Endodermal cell (in vitro differentiated cells): ENCODE measurements around the gene FAM174C. TPM values are rescaled to one million over a fixed set of nuclear protein-coding genes. Genes with fewer than 3 reads are reported as not detected.

Experiments
- DNase-seq: peaks from one replicate; pipeline ENCODE4 v3.0.0-alpha.2; 2017
- H3K27ac ChIP-seq: 2 replicates; pipeline ENCODE4 v1.5.1; 2013; ENCODE audit warnings: mild to moderate bottlenecking, low read depth, low read length, moderate library complexity
- H3K27me3 ChIP-seq: 2 replicates; pipeline ENCODE4 v1.6.1; 2013; ENCODE audit warnings: mild to moderate bottlenecking, low read length, moderate library complexity; ENCODE audit not compliant: insufficient read depth, control insufficient read depth, poor library complexity, severe bottlenecking
- H3K36me3 ChIP-seq: 2 replicates; pipeline ENCODE4 v1.7.0; 2013; ENCODE audit warnings: mild to moderate bottlenecking, low read length, moderate library complexity; ENCODE audit not compliant: control insufficient read depth, insufficient read depth
- H3K4me1 ChIP-seq: one replicate; pipeline ENCODE4 v1.7.0; 2013; ENCODE audit warnings: low read length; ENCODE audit not compliant: control insufficient read depth, insufficient read depth
- H3K4me3 ChIP-seq: 2 replicates; pipeline ENCODE4 v1.5.1; 2013; ENCODE audit warnings: mild to moderate bottlenecking, low read length, moderate library complexity
- H3K9ac ChIP-seq: 2 replicates; pipeline ENCODE4 v1.6.1; 2013; ENCODE audit warnings: mild to moderate bottlenecking, low read length, moderate library complexity; ENCODE audit not compliant: poor library complexity, severe bottlenecking; ENCODE audit errors: extremely low read depth
- H3K9me3 ChIP-seq: 2 replicates; pipeline ENCODE4 v1.6.1; 2013; ENCODE audit warnings: mild to moderate bottlenecking, low read length, moderate library complexity; ENCODE audit not compliant: control insufficient read depth
- H3K27ac Mint-ChIP-seq: 2 replicates; pipeline ENCODE4 v1.8.0; 2020; ENCODE audit warnings: mixed read lengths
- H3K27me3 Mint-ChIP-seq: 2 replicates; pipeline ENCODE4 v1.8.0; 2021; ENCODE audit warnings: mild to moderate bottlenecking, mixed read lengths; ENCODE audit not compliant: insufficient read depth
- H3K36me3 Mint-ChIP-seq: 2 replicates; pipeline ENCODE4 v1.8.0; 2020; ENCODE audit warnings: low read depth, mixed read lengths
- H3K4me1 Mint-ChIP-seq: 2 replicates; pipeline ENCODE4 v1.8.0; 2020; ENCODE audit warnings: mixed read lengths
- H3K4me3 Mint-ChIP-seq: 2 replicates; pipeline ENCODE4 v1.8.0; 2020; ENCODE audit warnings: mild to moderate bottlenecking, moderate library complexity, mixed read lengths
- H3K9me3 Mint-ChIP-seq: 2 replicates; pipeline ENCODE4 v1.8.0; 2020; ENCODE audit warnings: mild to moderate bottlenecking, mixed read lengths
- CTCF ChIP-seq: fragments of 200-600 bp; sonication (generic); conservative IDR thresholded peaks from 2 replicates; pipeline ENCODE4 v1.5.0; 2021; ENCODE audit warnings: antibody characterized with exemption, mild to moderate bottlenecking
- WGBS, 2 experiments: methylation state at CpG; one replicate each; pipeline versions ENCODE4 v1.1.5 to v1.1.7; 2013; ENCODE audit warnings: missing lambda C conversion rate in 2 of 2, mixed read lengths in 1 of 2; ENCODE audit not compliant: insufficient coverage in 1 of 2, insufficient read length in 1 of 2; 5-methylcytosine and 5-hydroxymethylcytosine counted together
- total RNA-seq, 2 donors: library from RNA; stranded (reverse); fragmentation: NEBNext Ultra II Directional in 1 of 2; extraction: Animal tissue kit (Norgen Biotek cat#: 25700) in 1 of 2; gene quantifications; 2 replicates in 1 of 2; 3 replicates in 1 of 2; pipeline ENCODE4 v1.2.1, GENCODE V29; 2021

The FAM174C gene
- total RNA-seq, 2 donors from 2014 or later, result 45.1 to 46.0 TPM

DNA sequence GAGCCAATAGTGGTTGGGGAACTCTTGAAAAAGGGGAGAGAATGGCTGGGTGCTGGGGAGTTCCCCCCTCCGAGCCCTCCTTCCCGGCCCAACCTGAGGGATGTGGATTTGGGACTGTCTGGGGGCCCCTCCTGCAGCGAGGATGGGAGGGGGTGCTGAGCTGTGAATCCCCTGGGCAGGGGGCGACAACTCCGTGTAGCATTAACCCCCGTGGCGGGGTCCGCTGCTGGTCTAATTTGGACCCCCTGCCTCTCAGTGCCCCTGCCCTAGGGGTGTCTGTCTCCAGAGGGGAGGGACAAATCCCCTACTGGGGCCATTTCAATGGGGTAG, 17.2 kb upstream of the FAM174C start:
- no peak overlapping the region for H3K9ac ChIP-seq
- WGBS, 2 experiments, result 87% methylated on average over 8 of the region's 8 CpGs; no CpG with 5 or more reads in 1 of the 2 experiments

DNA sequence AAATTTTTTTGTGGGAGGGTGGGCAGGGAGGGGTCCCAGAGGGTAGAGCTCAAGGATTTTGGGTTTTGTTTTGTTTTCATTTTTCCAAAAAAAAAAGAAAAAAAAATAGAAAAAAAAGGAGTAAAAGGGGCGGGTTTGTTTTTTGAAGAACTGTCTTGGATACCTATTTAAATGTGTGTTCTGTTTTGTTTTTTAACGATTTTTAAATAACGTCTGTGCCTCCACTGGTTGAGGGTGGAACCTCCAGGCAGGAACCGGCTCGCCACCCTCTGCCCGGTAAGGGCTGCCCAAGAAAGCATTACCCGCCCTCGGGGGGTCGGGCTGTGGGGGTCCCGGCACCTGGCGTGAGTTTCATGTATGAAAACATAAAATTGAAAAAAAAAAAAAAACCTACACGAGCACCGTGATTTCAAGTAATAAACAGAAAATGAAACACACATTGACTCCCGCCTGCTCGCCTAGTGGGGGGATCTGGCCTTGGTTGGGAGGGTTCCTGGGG, 16.6 kb upstream of the FAM174C start:
- Mint-ChIP-seq H3K27ac (peak overlapping the region; percentile 90), H3K4me3 (peak overlapping the region; percentile 28), H3K36me3 (peaks cover 41% of the 10 kb centered on the region), H3K4me1 (peaks cover 34% of the 10 kb centered on the region), H3K27me3 (no peaks in the 10 kb centered on the region), H3K9me3 (no peaks in the 10 kb centered on the region)
- Histone ChIP-seq H3K4me1 (peaks cover 15% of the 10 kb centered on the region), H3K36me3 (peaks cover 44% of the 10 kb centered on the region), H3K27me3 (no peaks in the 10 kb centered on the region), H3K4me3 (no peak overlapping the region), H3K9me3 (no peaks in the 10 kb centered on the region), H3K9ac (no peak overlapping the region), H3K27ac (peak overlapping the region; percentile 86)
- WGBS, 2 experiments, result 20 to 84% methylated on average over 1 to 13 of the region's 15 CpGs
- DNase-seq, result no peak
- no peak for TF ChIP-seq CTCF

More for the DNA sequence above, 17.2 kb upstream of the FAM174C start:
- Histone ChIP-seq H3K4me1 (peaks cover 20% of the 10 kb centered on the region), H3K27me3 (no peaks in the 10 kb centered on the region), H3K27ac (peak overlapping the region; percentile 21), H3K9me3 (no peaks in the 10 kb centered on the region), H3K36me3 (peaks cover 50% of the 10 kb centered on the region), H3K4me3 (no peak overlapping the region)
- no peaks in the 10 kb centered on the region for H3K27me3 Mint-ChIP-seq
- TF ChIP-seq CTCF, result no peak
- no peak for DNase-seq
- H3K27ac Mint-ChIP-seq, result peak overlapping the region; percentile 90
- no peak overlapping the region for H3K4me3 Mint-ChIP-seq
- no peaks in the 10 kb centered on the region for H3K9me3 Mint-ChIP-seq
- peaks cover 31% of the 10 kb centered on the region for H3K4me1 Mint-ChIP-seq
- H3K36me3 Mint-ChIP-seq, result peaks cover 44% of the 10 kb centered on the region

DNA sequence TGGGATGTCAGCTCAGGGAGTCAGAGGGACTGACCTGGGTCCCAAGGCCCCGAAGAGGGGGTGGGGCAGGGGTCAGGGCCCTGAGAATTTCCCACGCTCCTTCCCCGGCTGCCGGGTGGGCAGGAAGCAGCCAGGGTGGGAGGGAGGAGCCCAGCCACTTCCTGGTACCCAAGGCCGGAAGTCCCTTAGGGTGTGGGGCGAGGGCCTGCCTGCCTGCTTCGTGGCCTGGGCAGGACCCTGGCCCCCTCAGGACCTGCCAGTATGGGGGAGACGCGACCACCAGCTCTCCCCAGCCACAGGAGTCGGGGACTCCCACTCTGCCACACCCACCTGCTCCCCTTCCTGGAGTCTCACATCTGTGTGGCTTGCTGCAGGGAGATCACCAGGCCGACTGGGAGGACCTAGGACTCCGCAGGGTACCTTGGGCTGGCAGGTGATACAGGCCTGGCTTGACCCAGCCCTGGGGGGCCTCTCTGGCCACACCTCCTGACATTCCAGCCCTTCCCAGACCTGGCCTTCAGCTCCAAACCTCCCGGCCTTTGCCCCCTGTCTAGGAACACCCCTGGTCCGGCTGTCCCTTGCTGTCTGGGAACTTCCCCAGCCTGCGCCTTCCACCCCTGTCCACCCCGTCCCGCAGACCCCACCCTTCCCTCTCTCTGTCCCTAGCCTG, 16.0 kb upstream of the FAM174C start:
- Histone ChIP-seq H3K9me3 (no peaks in the 10 kb centered on the region), H3K36me3 (peaks cover 38% of the 10 kb centered on the region), H3K27me3 (no peaks in the 10 kb centered on the region), H3K27ac (peak overlapping the region; percentile 86), H3K4me1 (peaks cover 14% of the 10 kb centered on the region), H3K4me3 (no peak overlapping the region), H3K9ac (peak overlapping the region; percentile 26)
- Mint-ChIP-seq H3K27me3 (no peaks in the 10 kb centered on the region), H3K9me3 (no peaks in the 10 kb centered on the region), H3K36me3 (peaks cover 40% of the 10 kb centered on the region), H3K27ac (peak overlapping the region; percentile 90), H3K4me3 (peak overlapping the region; percentile 28), H3K4me1 (peaks cover 34% of the 10 kb centered on the region)
- WGBS, 2 experiments, result 40 to 42% methylated on average over 11 to 17 of the region's 17 CpGs
- no peak for TF ChIP-seq CTCF
- DNase-seq, result peak; percentile 92
